Measurements from ENCODE around the gene UBA3.
A peak's percentile ranks its signal among the peaks of the same experiment; 100 is the strongest.

Gene UBA3

GRCh38 chr3:69119138-69119537, 39.0 kb upstream of the UBA3 start:
- Histone ChIP-seq H3K4me3 (ENCODE audit: severe bottlenecking) (no peak overlapping the region), H3K36me3 (ENCODE audit: low read depth) (no peaks in the 10 kb centered on the region), H3K27me3 (ENCODE audit: insufficient read depth, poor library complexity, severe bottlenecking) (no peaks in the 10 kb centered on the region), H3K9me3 (ENCODE audit: severe bottlenecking) (no peaks in the 10 kb centered on the region), H3K27ac (ENCODE audit: poor library complexity, severe bottlenecking) (no peak overlapping the region), H3K4me1 (ENCODE audit: insufficient read depth, poor library complexity, severe bottlenecking) (peaks cover 12% of the 10 kb centered on the region)
- ATAC-seq (ENCODE audit: low read depth) (no peak), DNase-seq (ENCODE audit: low spot score) (no peak)
- TF ChIP-seq, protein P1, sequence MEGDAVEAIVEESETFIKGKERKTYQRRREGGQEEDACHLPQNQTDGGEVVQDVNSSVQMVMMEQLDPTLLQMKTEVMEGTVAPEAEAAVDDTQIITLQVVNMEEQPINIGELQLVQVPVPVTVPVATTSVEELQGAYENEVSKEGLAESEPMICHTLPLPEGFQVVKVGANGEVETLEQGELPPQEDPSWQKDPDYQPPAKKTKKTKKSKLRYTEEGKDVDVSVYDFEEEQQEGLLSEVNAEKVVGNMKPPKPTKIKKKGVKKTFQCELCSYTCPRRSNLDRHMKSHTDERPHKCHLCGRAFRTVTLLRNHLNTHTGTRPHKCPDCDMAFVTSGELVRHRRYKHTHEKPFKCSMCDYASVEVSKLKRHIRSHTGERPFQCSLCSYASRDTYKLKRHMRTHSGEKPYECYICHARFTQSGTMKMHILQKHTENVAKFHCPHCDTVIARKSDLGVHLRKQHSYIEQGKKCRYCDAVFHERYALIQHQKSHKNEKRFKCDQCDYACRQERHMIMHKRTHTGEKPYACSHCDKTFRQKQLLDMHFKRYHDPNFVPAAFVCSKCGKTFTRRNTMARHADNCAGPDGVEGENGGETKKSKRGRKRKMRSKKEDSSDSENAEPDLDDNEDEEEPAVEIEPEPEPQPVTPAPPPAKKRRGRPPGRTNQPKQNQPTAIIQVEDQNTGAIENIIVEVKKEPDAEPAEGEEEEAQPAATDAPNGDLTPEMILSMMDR (IDR thresholded peaks at IDR 0.05; ENCODE audit: poor library complexity, severe bottlenecking): no peak

DNA sequence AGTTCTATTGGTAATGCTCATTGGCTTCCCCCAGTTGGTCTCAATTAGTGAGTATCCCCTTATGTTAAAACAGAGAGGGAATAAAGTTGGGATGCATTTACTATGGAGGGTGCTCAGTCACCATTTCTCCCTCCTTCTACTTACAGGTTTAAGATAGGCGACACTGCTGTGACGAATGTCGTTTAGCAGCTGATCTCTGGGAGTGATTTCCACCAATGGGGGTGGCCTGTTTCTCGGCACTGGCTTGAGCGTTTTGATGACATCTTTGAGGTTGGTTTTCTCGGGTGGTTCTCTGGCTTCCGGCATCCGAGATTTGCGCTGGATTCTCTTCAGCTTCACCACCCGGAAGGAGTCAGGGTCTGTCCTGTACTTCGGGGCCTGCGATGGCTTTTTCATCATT, 38.4 kb upstream of the UBA3 start:
- Histone ChIP-seq H3K4me1 (ENCODE audit: insufficient read depth, poor library complexity, severe bottlenecking) (peaks cover 12% of the 10 kb centered on the region), H3K27me3 (ENCODE audit: insufficient read depth, poor library complexity, severe bottlenecking) (no peaks in the 10 kb centered on the region), H3K36me3 (ENCODE audit: low read depth) (no peaks in the 10 kb centered on the region), H3K4me3 (ENCODE audit: severe bottlenecking) (no peak overlapping the region), H3K9me3 (ENCODE audit: severe bottlenecking) (no peaks in the 10 kb centered on the region), H3K27ac (ENCODE audit: poor library complexity, severe bottlenecking) (no peak overlapping the region)
- TF ChIP-seq, protein P1 (IDR thresholded peaks at IDR 0.05; ENCODE audit: poor library complexity, severe bottlenecking): no peak
- ATAC-seq (ENCODE audit: low read depth): no peak
- DNase-seq (ENCODE audit: low spot score): no peak

DNA sequence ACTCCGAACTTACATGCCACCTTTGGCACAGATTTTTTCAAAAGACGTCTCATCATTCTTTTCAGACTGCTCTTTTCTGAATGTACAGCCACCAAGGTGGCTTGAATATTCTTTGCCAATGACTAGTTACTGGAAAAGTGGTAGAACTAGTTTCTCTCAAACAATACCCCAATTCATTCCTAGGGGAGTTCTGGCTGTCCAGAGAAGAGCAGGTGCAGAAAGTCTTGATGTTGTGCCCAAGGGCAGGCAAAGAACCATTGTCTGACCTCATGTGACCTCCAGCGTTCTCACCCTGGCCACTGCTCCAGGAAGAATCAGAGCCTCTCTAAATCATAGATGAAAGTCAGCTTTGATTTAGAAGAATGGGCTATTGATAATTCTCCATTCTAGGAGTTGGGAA, 36.7 kb upstream of the UBA3 start:
- Histone ChIP-seq H3K27ac (ENCODE audit: poor library complexity, severe bottlenecking) (no peak overlapping the region), H3K9me3 (ENCODE audit: severe bottlenecking) (no peaks in the 10 kb centered on the region), H3K36me3 (ENCODE audit: low read depth) (no peaks in the 10 kb centered on the region), H3K4me1 (ENCODE audit: insufficient read depth, poor library complexity, severe bottlenecking) (peaks cover 12% of the 10 kb centered on the region), H3K4me3 (ENCODE audit: severe bottlenecking) (no peak overlapping the region), H3K27me3 (ENCODE audit: insufficient read depth, poor library complexity, severe bottlenecking) (no peaks in the 10 kb centered on the region)
- TF ChIP-seq, protein P1 (IDR thresholded peaks at IDR 0.05; ENCODE audit: poor library complexity, severe bottlenecking): no peak
- DNase-seq (ENCODE audit: low spot score) (no peak), ATAC-seq (ENCODE audit: low read depth) (peak; percentile 49; the same call in 1 of the 3 replicates)

GRCh38 chr3:69116162-69116561, 36.0 kb upstream of the UBA3 start:
- TF ChIP-seq, protein P1 (IDR thresholded peaks at IDR 0.05; ENCODE audit: poor library complexity, severe bottlenecking): no peak
- ATAC-seq (ENCODE audit: low read depth) (no peak), DNase-seq (ENCODE audit: low spot score) (no peak)
- peaks cover 12% of the 10 kb centered on the region for H3K4me1 ChIP-seq (ENCODE audit: insufficient read depth, poor library complexity, severe bottlenecking)
- H3K36me3 ChIP-seq (ENCODE audit: low read depth): no peaks in the 10 kb centered on the region
- H3K27ac ChIP-seq (ENCODE audit: poor library complexity, severe bottlenecking): no peak overlapping the region
- H3K9me3 ChIP-seq (ENCODE audit: severe bottlenecking): no peaks in the 10 kb centered on the region
- no peak overlapping the region for H3K4me3 ChIP-seq (ENCODE audit: severe bottlenecking)
- H3K27me3 ChIP-seq (ENCODE audit: insufficient read depth, poor library complexity, severe bottlenecking): no peaks in the 10 kb centered on the region

DNA sequence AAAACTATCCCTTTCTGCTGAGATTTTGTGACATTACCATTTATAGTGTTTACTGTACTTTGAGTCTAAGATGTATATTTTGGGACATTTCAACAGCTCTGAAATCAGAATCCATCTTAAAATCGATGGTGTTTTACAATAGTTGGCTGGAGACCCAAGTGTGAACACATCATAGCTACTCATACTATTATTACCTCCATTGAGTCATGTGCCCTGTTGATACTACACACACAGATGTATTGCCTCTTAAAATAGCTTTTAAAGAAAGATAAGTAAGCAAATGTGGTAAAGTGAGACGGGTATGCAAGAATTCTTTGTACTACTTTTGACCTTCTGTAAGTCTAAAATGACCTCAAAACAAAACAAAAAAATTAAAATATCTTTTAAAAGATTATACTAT, 35.6 kb upstream of the UBA3 start:
- no peak overlapping the region for H3K27ac ChIP-seq (ENCODE audit: poor library complexity, severe bottlenecking)
- TF ChIP-seq, protein P1 (IDR thresholded peaks at IDR 0.05; ENCODE audit: poor library complexity, severe bottlenecking): no peak
- peaks cover 12% of the 10 kb centered on the region for H3K4me1 ChIP-seq (ENCODE audit: insufficient read depth, poor library complexity, severe bottlenecking)
- H3K27me3 ChIP-seq (ENCODE audit: insufficient read depth, poor library complexity, severe bottlenecking): no peaks in the 10 kb centered on the region
- ATAC-seq (ENCODE audit: low read depth) (peak; percentile 77), DNase-seq (ENCODE audit: low spot score) (no peak)
- H3K9me3 ChIP-seq (ENCODE audit: severe bottlenecking): no peaks in the 10 kb centered on the region
- no peaks in the 10 kb centered on the region for H3K36me3 ChIP-seq (ENCODE audit: low read depth)
- no peak overlapping the region for H3K4me3 ChIP-seq (ENCODE audit: severe bottlenecking)
